Esophagus squamous epithelium (tissue), 4 donors: ENCODE measurements around the gene BZW1.

Experiments used
- CTCF ChIP-seq, 6 experiments: fragments of 450-650 bp in 4 of 6; fragments of 200-600 bp in 2 of 6; sonication (generic) in 2 of 6; IDR thresholded peaks; one replicate each; pipeline ENCODE4 v1.5.1; 2016 to 2019; ENCODE audit warnings: antibody characterized with exemption in 6 of 6, mild to moderate bottlenecking in 4 of 6, moderate library complexity in 4 of 6
- POLR2A ChIP-seq, 4 donors: fragments of 450-650 bp; IDR thresholded peaks; one replicate each; pipeline ENCODE4 v1.6.1; 2017; ENCODE audit warnings: antibody characterized with exemption in 4 of 4, mild to moderate bottlenecking in 4 of 4, moderate library complexity in 3 of 4

- TF ChIP-seq CTCF (IDR thresholded peaks at IDR 0.05) (no peak), POLR2A (IDR thresholded peaks at IDR 0.05) (no peak)
Measured at GRCh38 chr2:200777275-200777674, 34.4 kb upstream of the BZW1 start.
